Lower leg skin (tissue), 3 donors: ENCODE results near the gene PASK.

Experiments
- POLR2A ChIP-seq, 2 donors: fragments of 450-650 bp; IDR thresholded peaks; one replicate each; pipeline ENCODE4 v1.6.1; 2016 to 2017; ENCODE audit warnings: antibody characterized with exemption in 2 of 2, mild to moderate bottlenecking in 1 of 2, moderate library complexity in 1 of 2
- TF ChIP-seq, protein P1 (sequence below), 3 donors: fragments of 450-650 bp; IDR thresholded peaks; one replicate each; pipeline ENCODE4 v1.5.1; 2016; ENCODE audit warnings: antibody characterized with exemption in 3 of 3, mild to moderate bottlenecking in 3 of 3, moderate library complexity in 2 of 3

DNA sequence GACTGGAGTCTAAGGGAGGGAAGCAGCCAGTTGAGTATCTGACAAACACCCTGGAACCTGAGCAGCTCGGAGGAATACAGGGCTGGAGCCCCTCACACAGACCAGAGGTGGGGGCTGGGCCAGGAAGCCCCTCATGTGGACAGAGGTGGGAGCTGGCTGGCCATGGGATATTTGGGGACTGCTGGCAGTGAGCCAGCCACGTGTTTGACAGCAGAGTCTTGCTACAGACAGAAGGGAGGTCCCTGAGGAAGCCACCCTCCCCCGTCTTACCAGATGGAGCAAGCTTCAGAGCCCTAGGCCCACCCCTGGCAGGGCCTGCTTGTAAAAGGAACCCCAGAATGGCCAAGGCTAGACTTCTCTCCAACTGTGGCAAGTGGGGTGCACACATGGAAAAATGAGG is 43.6 kb downstream of the PASK start:
- TF ChIP-seq, protein P1, sequence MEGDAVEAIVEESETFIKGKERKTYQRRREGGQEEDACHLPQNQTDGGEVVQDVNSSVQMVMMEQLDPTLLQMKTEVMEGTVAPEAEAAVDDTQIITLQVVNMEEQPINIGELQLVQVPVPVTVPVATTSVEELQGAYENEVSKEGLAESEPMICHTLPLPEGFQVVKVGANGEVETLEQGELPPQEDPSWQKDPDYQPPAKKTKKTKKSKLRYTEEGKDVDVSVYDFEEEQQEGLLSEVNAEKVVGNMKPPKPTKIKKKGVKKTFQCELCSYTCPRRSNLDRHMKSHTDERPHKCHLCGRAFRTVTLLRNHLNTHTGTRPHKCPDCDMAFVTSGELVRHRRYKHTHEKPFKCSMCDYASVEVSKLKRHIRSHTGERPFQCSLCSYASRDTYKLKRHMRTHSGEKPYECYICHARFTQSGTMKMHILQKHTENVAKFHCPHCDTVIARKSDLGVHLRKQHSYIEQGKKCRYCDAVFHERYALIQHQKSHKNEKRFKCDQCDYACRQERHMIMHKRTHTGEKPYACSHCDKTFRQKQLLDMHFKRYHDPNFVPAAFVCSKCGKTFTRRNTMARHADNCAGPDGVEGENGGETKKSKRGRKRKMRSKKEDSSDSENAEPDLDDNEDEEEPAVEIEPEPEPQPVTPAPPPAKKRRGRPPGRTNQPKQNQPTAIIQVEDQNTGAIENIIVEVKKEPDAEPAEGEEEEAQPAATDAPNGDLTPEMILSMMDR (IDR thresholded peaks at IDR 0.05): no peak
- no peak for TF ChIP-seq POLR2A (IDR thresholded peaks at IDR 0.05)
